Measurements from ENCODE around the gene NRG2. TPM values are rescaled to one million over a fixed set of nuclear protein-coding genes. Genes with fewer than 3 reads are reported as not detected.

The NRG2 gene
- total RNA-seq, 1 experiment from 2014 or later, result 0.59 TPM

DNA sequence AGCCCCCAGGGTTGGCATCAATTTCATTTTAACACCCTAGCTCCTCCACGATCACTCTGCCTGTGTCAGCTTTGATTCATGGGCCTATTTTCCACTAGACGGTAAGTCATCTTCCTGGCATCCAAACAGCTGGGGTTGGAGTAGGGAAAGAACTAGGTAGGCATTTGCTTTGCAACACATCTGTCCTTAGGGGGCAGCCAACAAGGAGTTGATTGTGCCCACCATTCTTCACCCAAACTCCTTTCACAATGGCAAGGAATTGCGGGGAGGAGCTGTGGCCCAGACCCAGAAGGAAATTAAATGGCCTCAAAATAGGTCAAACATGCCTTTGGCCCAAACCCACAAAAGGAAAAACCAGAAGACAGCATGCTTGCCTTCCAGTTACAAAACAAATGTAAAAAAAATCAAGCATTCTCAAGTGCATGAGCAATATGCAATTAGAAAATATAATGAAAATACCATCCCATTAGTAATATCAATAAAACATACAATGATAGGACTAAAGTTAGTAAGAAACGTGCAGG, 71.8 kb downstream of the NRG2 start:
- Mint-ChIP-seq H3K9me3 (ENCODE audit: unreplicated experiment) (no peaks in the 10 kb centered on the region), H3K4me1 (ENCODE audit: low read depth, unreplicated experiment) (no peaks in the 10 kb centered on the region)
- POLR2A ChIA-PET, result no interaction called here

GRCh38 chr5:139969318-139969717, 73.8 kb downstream of the NRG2 start:
- no peak overlapping the region for H3K27ac Mint-ChIP-seq (ENCODE audit: unreplicated experiment)
- BruUV-seq (replicated peaks), result no TSS peak
- DNase-seq, result no peak
- no peak overlapping the region for H3K4me3 Mint-ChIP-seq (ENCODE audit: unreplicated experiment)
- H3K9me3 Mint-ChIP-seq (ENCODE audit: unreplicated experiment), result no peaks in the 10 kb centered on the region
- no peaks in the 10 kb centered on the region for H3K36me3 Mint-ChIP-seq (ENCODE audit: insufficient read depth, unreplicated experiment)
- no peaks in the 10 kb centered on the region for H3K27me3 ChIP-seq (replicated peaks; ENCODE audit: control insufficient read depth, insufficient read depth, low read length)
- H3K27me3 Mint-ChIP-seq (ENCODE audit: insufficient read depth, unreplicated experiment), result peaks cover 3% of the 10 kb centered on the region
- intact Hi-C loops (cut with micrococcal nuclease; ENCODE audit: unreplicated experiment), result loop anchor here (2.0 kb wide), 1 partner anchor 97 kb away; no protein-coding TSS in a partner anchor
- no peaks in the 10 kb centered on the region for H3K9me3 ChIP-seq
- TF ChIP-seq CTCF (IDR thresholded peaks at IDR 0.05; ENCODE audit: insufficient read depth in 1 of 2, low read depth in 1 of 2, low read length in 1 of 2, severe bottlenecking in 1 of 2, unreplicated experiment in 1 of 2), result no peak
- CTCF ChIA-PET, result interaction anchor here (0.7 to 4.3 kb wide), 30 partner anchors 10 to 321 kb away, joined by 3 to 72 read pairs (median 5); partner anchors contain the start of genes CXXC5 and PSD2
- H3K4me1 ChIP-seq, result no peaks in the 10 kb centered on the region
- no peak overlapping the region for H3K4me3 ChIP-seq (ENCODE audit: low read depth, low read length)
- POLR2A ChIA-PET, result no interaction called here
- H3K36me3 ChIP-seq (ENCODE audit: control insufficient read depth, insufficient read depth, low read length), result no peaks in the 10 kb centered on the region
- H3K4me1 Mint-ChIP-seq (ENCODE audit: low read depth, unreplicated experiment), result no peaks in the 10 kb centered on the region

More for the DNA sequence above, 71.8 kb downstream of the NRG2 start:
- Histone ChIP-seq H3K4me3 (ENCODE audit: low read depth, low read length) (no peak overlapping the region), H3K9me3 (no peaks in the 10 kb centered on the region), H3K27me3 (replicated peaks; ENCODE audit: control insufficient read depth, insufficient read depth, low read length) (no peaks in the 10 kb centered on the region), H3K4me1 (no peaks in the 10 kb centered on the region), H3K36me3 (ENCODE audit: control insufficient read depth, insufficient read depth, low read length) (no peaks in the 10 kb centered on the region)
- intact Hi-C loops (cut with micrococcal nuclease; ENCODE audit: unreplicated experiment), result no loop called here
- no peaks in the 10 kb centered on the region for H3K36me3 Mint-ChIP-seq (ENCODE audit: insufficient read depth, unreplicated experiment)
- no peak for DNase-seq
- H3K27me3 Mint-ChIP-seq (ENCODE audit: insufficient read depth, unreplicated experiment), result peaks cover 3% of the 10 kb centered on the region
- no peak for TF ChIP-seq CTCF (IDR thresholded peaks at IDR 0.05; ENCODE audit: insufficient read depth in 1 of 2, low read depth in 1 of 2, low read length in 1 of 2, severe bottlenecking in 1 of 2, unreplicated experiment in 1 of 2)
- no peak overlapping the region for H3K4me3 Mint-ChIP-seq (ENCODE audit: unreplicated experiment)
- H3K27ac Mint-ChIP-seq (ENCODE audit: unreplicated experiment), result no peak overlapping the region
- BruUV-seq (replicated peaks), result no TSS peak
- CTCF ChIA-PET, result interaction anchor here (1.0 to 4.3 kb wide), 2 partner anchors 10 to 183 kb away, joined by 3 to 72 read pairs; no protein-coding TSS in a partner anchor

GRCh38 chr5:139968547-139969261, 74.4 kb downstream of the NRG2 start:
- Mint-ChIP-seq H3K9me3 (ENCODE audit: unreplicated experiment) (no peaks in the 10 kb centered on the region), H3K4me3 (ENCODE audit: unreplicated experiment) (no peak overlapping the region), H3K36me3 (ENCODE audit: insufficient read depth, unreplicated experiment) (no peaks in the 10 kb centered on the region), H3K27ac (ENCODE audit: unreplicated experiment) (no peak overlapping the region), H3K4me1 (ENCODE audit: low read depth, unreplicated experiment) (no peaks in the 10 kb centered on the region), H3K27me3 (ENCODE audit: insufficient read depth, unreplicated experiment) (peaks cover 3% of the 10 kb centered on the region)
- intact Hi-C loops (cut with micrococcal nuclease; ENCODE audit: unreplicated experiment), result loop anchor here (1.0 to 2.0 kb wide), 3 partner anchors 96 to 181 kb away; no protein-coding TSS in a partner anchor
- peak; percentile 99 to 100 for TF ChIP-seq CTCF (IDR thresholded peaks at IDR 0.05; ENCODE audit: insufficient read depth in 1 of 2, low read depth in 1 of 2, low read length in 1 of 2, severe bottlenecking in 1 of 2, unreplicated experiment in 1 of 2)
- POLR2A ChIA-PET, result no interaction called here
- no peaks in the 10 kb centered on the region for H3K4me1 ChIP-seq
- H3K36me3 ChIP-seq (ENCODE audit: control insufficient read depth, insufficient read depth, low read length), result no peaks in the 10 kb centered on the region
- no peaks in the 10 kb centered on the region for H3K27me3 ChIP-seq (replicated peaks; ENCODE audit: control insufficient read depth, insufficient read depth, low read length)
- BruUV-seq (replicated peaks), result no TSS peak
- CTCF ChIA-PET, result interaction anchor here (0.5 to 4.3 kb wide), 36 partner anchors 10 to 320 kb away, joined by 3 to 72 read pairs (median 5); partner anchors contain the start of genes CXXC5, NRG2 and PSD2
- H3K9me3 ChIP-seq, result no peaks in the 10 kb centered on the region
- DNase-seq, result peak; percentile 88 to 95
- no peak overlapping the region for H3K4me3 ChIP-seq (ENCODE audit: low read depth, low read length)

All from Caco-2 (cell line).